GM12875 (cell line): Measurements from ENCODE around the gene EEF1E1.

ENCODE experiments used
- H3K4me3 ChIP-seq: one replicate; pipeline ENCODE4 v1.5.1; 2011; ENCODE audit warnings: low read depth, low read length, control low read depth
- CTCF ChIP-seq: IDR thresholded peaks from 2 replicates; pipeline ENCODE4 v1.5.1; 2011; ENCODE audit warnings: low read depth, mild to moderate bottlenecking, control low read depth, inconsistent platforms, low read length, moderate library complexity, borderline replicate concordance; ENCODE audit not compliant: insufficient read depth

Gene EEF1E1

GRCh38 chr6:8131265-8131897 is 29.0 kb upstream of the EEF1E1 start:
- TF ChIP-seq CTCF = peak; percentile 30; the same call in 1 of the 2 replicates
- no peak overlapping the region for H3K4me3 ChIP-seq

- no peak for TF ChIP-seq CTCF
- H3K4me3 ChIP-seq = no peak overlapping the region
These were observed 28.1 kb upstream of the EEF1E1 start for GRCh38 chr6:8130399-8130798.

- TF ChIP-seq CTCF = no peak
- H3K4me3 ChIP-seq = no peak overlapping the region
These were observed 20.9 kb upstream of the EEF1E1 start for GRCh38 chr6:8123236-8123635.

GRCh38 chr6:8114956-8115355 is 12.6 kb upstream of the EEF1E1 start:
- TF ChIP-seq CTCF = no peak
- H3K4me3 ChIP-seq = no peak overlapping the region

GRCh38 chr6:8113131-8113654 is 10.8 kb upstream of the EEF1E1 start:
- no peak overlapping the region for H3K4me3 ChIP-seq

GRCh38 chr6:8110725-8111124 is 8.4 kb upstream of the EEF1E1 start:
- no peak overlapping the region for H3K4me3 ChIP-seq
- TF ChIP-seq CTCF = no peak

More at GRCh38 chr6:8113131-8113654, 10.8 kb upstream of the EEF1E1 start:
- TF ChIP-seq CTCF = no peak

- no peak for TF ChIP-seq CTCF
- H3K4me3 ChIP-seq = no peak overlapping the region
These were observed 7.9 kb upstream of the EEF1E1 start for GRCh38 chr6:8110117-8110721.
